Gastrocnemius medialis (tissue), 4 donors: ENCODE results near the gene SPTBN1.

ENCODE experiments used
- CTCF ChIP-seq, 5 experiments: fragments of 450-650 bp in 3 of 5; fragments of 200-600 bp in 2 of 5; sonication (generic) in 2 of 5; IDR thresholded peaks in 4 of 5; conservative IDR thresholded peaks in 1 of 5; 1 replicate in 4 of 5; 2 replicates in 1 of 5; pipeline ENCODE4 v1.5.1; 2016 to 2019; ENCODE audit warnings: antibody characterized with exemption in 5 of 5, mild to moderate bottlenecking in 3 of 5, moderate library complexity in 3 of 5
- POLR2A ChIP-seq, 2 donors: fragments of 450-650 bp; IDR thresholded peaks; one replicate each; pipeline ENCODE4 v1.6.1; 2017; ENCODE audit warnings: antibody characterized with exemption in 2 of 2, mild to moderate bottlenecking in 2 of 2, moderate library complexity in 2 of 2

GRCh38 chr2:54512663-54513362 is 56.7 kb downstream of the SPTBN1 start:
- no peak for TF ChIP-seq CTCF (IDR thresholded peaks at IDR 0.05 in 4 of 5, conservative IDR thresholded peaks at IDR 0.05 in 1 of 5)
- TF ChIP-seq POLR2A (IDR thresholded peaks at IDR 0.05) = no peak
